GM23338 (cell line): ENCODE measurements around the gene GPR176. TPM values are rescaled to one million over a fixed set of nuclear protein-coding genes. Genes with fewer than 3 reads are reported as not detected.

Source experiments
- ATAC-seq: fragments of 200-7000 bp; cut with Tn5 transposase; 3 replicates; pipeline ENCODE4 v1.9.1; 2020
- DNase-seq: peaks from one replicate; pipeline ENCODE4 v3.0.0-alpha.2; 2015; ENCODE audit warnings: low spot score
- H2AFZ ChIP-seq: fragments of 200-600 bp; sonication (generic); 2 replicates; pipeline ENCODE4 v1.8.0; 2016; ENCODE audit warnings: antibody characterized with exemption, mild to moderate bottlenecking, moderate library complexity
- H3F3A ChIP-seq: fragments of 200-600 bp; sonication (generic); replicated peaks from 2 replicates; pipeline ENCODE4 v1.8.0; 2017; ENCODE audit warnings: antibody characterized with exemption, mixed run types, low read depth
- H3K27ac ChIP-seq: fragments of 200-600 bp; sonication (generic); 2 replicates; pipeline ENCODE4 v1.6.1; 2016; ENCODE audit warnings: low read depth
- H3K27me3 ChIP-seq: fragments of 200-600 bp; sonication (generic); 2 replicates; pipeline ENCODE4 v1.8.0; 2016; ENCODE audit warnings: mild to moderate bottlenecking, mixed run types, moderate library complexity; ENCODE audit not compliant: insufficient read depth
- H3K36me3 ChIP-seq: fragments of 200-600 bp; sonication (generic); 2 replicates; pipeline ENCODE4 v1.8.0; 2016; ENCODE audit warnings: mild to moderate bottlenecking; ENCODE audit not compliant: insufficient read depth
- H3K4me1 ChIP-seq: fragments of 200-600 bp; sonication (generic); 2 replicates; pipeline ENCODE4 v1.8.0; 2016; ENCODE audit warnings: mild to moderate bottlenecking, moderate library complexity; ENCODE audit not compliant: insufficient read depth
- H3K4me2 ChIP-seq: fragments of 200-600 bp; sonication (generic); 2 replicates; pipeline ENCODE4 v1.7.1; 2017; ENCODE audit warnings: mixed run types
- H3K4me3 ChIP-seq: fragments of 200-600 bp; sonication (generic); 2 replicates; pipeline ENCODE4 v1.6.1; 2016; ENCODE audit warnings: mixed run types
- H3K79me2 ChIP-seq: fragments of 200-600 bp; sonication (generic); replicated peaks from 2 replicates; pipeline ENCODE4 v1.8.0; 2017; ENCODE audit warnings: mild to moderate bottlenecking; ENCODE audit not compliant: insufficient read depth
- H3K9me2 ChIP-seq: fragments of 200-600 bp; sonication (generic); 2 replicates; pipeline ENCODE4 v1.8.0; 2017; ENCODE audit not compliant: insufficient read depth
- H4K20me1 ChIP-seq: fragments of 200-600 bp; sonication (generic); replicated peaks from 2 replicates; pipeline ENCODE4 v1.8.0; 2017; ENCODE audit warnings: mild to moderate bottlenecking; ENCODE audit not compliant: insufficient read depth
- H3K27ac Mint-ChIP-seq: 2 replicates; pipeline ENCODE4 v1.8.0; 2020; ENCODE audit warnings: inconsistent platforms, mild to moderate bottlenecking, moderate library complexity, mixed read lengths
- H3K27me3 Mint-ChIP-seq: 3 replicates; pipeline ENCODE4 v1.8.0; 2022; ENCODE audit warnings: low read depth, mild to moderate bottlenecking, moderate library complexity, mixed read lengths, inconsistent platforms; ENCODE audit not compliant: insufficient read depth, poor library complexity
- H3K36me3 Mint-ChIP-seq: 3 replicates; pipeline ENCODE4 v1.8.0; 2021; ENCODE audit warnings: low read depth, mild to moderate bottlenecking, inconsistent platforms, moderate library complexity, mixed read lengths
- H3K4me1 Mint-ChIP-seq: 3 replicates; pipeline ENCODE4 v1.8.0; 2020; ENCODE audit warnings: mild to moderate bottlenecking, inconsistent platforms, mixed read lengths
- H3K4me3 Mint-ChIP-seq: 3 replicates; pipeline ENCODE4 v1.8.0; 2021; ENCODE audit warnings: moderate library complexity, mild to moderate bottlenecking, inconsistent platforms, mixed read lengths
- H3K9me3 Mint-ChIP-seq: 3 replicates; pipeline ENCODE4 v1.8.0; 2020; ENCODE audit warnings: moderate library complexity, mild to moderate bottlenecking, inconsistent platforms, mixed read lengths
- CREB1 ChIP-seq: fragments of 250-450 bp; sonication (Bioruptor Pico); IDR thresholded peaks from 2 replicates; pipeline ENCODE4 v1.5.0; 2020; ENCODE audit warnings: low read depth, mild to moderate bottlenecking, moderate library complexity
- CTCF ChIP-seq, 2 experiments: fragments of 200-600 bp in 1 of 2; sonication (generic) in 1 of 2; conservative IDR thresholded peaks; 2 replicates each; pipeline versions ENCODE4 v1.5.1 to v1.6.1; 2016 to 2017; ENCODE audit warnings: antibody characterized with exemption in 2 of 2, low read depth in 2 of 2, mild to moderate bottlenecking in 2 of 2, moderate library complexity in 1 of 2
- ETS1 ChIP-seq: IDR thresholded peaks from 2 replicates; pipeline ENCODE4 v1.6.1; 2016; ENCODE audit warnings: antibody characterized with exemption
- EZH2 ChIP-seq: fragments of 200-600 bp; sonication (generic); IDR thresholded peaks from one replicate; pipeline ENCODE4 v1.8.0; 2017; ENCODE audit warnings: antibody characterized with exemption, mild to moderate bottlenecking, low read depth; ENCODE audit not compliant: unreplicated experiment
- EZH2phosphoT487 ChIP-seq: fragments of 200-600 bp; sonication (generic); IDR thresholded peaks from one replicate; pipeline ENCODE4 v1.8.1; 2018; ENCODE audit warnings: antibody characterized with exemption; ENCODE audit not compliant: unreplicated experiment
- JUNB ChIP-seq: IDR thresholded peaks from one replicate; pipeline ENCODE4 v1.6.1; 2016; ENCODE audit warnings: antibody characterized with exemption; ENCODE audit not compliant: unreplicated experiment
- NANOG ChIP-seq: IDR thresholded peaks from 2 replicates; pipeline ENCODE4 v1.6.1; 2016; ENCODE audit warnings: antibody characterized with exemption, borderline replicate concordance
- POLR2AphosphoS5 ChIP-seq: IDR thresholded peaks from 2 replicates; pipeline ENCODE4 v1.6.1; 2016; ENCODE audit warnings: antibody characterized with exemption, low read depth
- REST ChIP-seq: IDR thresholded peaks from one replicate; pipeline ENCODE4 v1.6.1; 2018; ENCODE audit warnings: antibody characterized with exemption; ENCODE audit not compliant: unreplicated experiment
- STAT1 ChIP-seq: IDR thresholded peaks from one replicate; pipeline ENCODE4 v1.6.1; 2016; ENCODE audit warnings: antibody characterized with exemption; ENCODE audit not compliant: unreplicated experiment
- ZNF114 ChIP-seq: fragments of 250-450 bp; sonication (Bioruptor Pico); IDR thresholded peaks from 2 replicates; pipeline ENCODE4 v1.5.0; 2020; ENCODE audit warnings: mild to moderate bottlenecking, moderate library complexity
- ZNF331 ChIP-seq: fragments of 250-450 bp; sonication (Bioruptor Pico); IDR thresholded peaks from 2 replicates; pipeline ENCODE4 v1.5.0; 2020; ENCODE audit warnings: low read depth, mild to moderate bottlenecking, moderate library complexity
- ZNF462 ChIP-seq: fragments of 250-450 bp; sonication (Bioruptor Pico); IDR thresholded peaks from 2 replicates; pipeline ENCODE4 v1.5.0; 2020; ENCODE audit warnings: mild to moderate bottlenecking, moderate library complexity
- polyA plus RNA-seq: library from polyadenylated mRNA; unstranded; fragments of >200 nt; fragmentation: Nextera tagmentation; extraction: Ambion mirVana; gene quantifications from 2 replicates; pipeline ENCODE4 v1.2.1, GENCODE V29; 2016
- total RNA-seq: library from RNA; depleted of rRNA; stranded (reverse); fragments of >200 nt; shearing (Covaris generic); gene quantifications from 2 replicates; pipeline ENCODE4 v1.2.3, GENCODE V29; 2014

The GPR176 gene
- total and polyA plus RNA-seq, 2 experiments from 2014 or later: 60.0 to 248 TPM

- Histone ChIP-seq H3K9me2 (no peaks in the 10 kb centered on the region), H3K4me1 (peaks cover 45% of the 10 kb centered on the region), H4K20me1 (peaks cover 26% of the 10 kb centered on the region), H2AFZ (no peak overlapping the region), H3K4me2 (no peak overlapping the region), H3K79me2 (peaks cover 100% of the 10 kb centered on the region), H3F3A (peaks cover 4% of the 10 kb centered on the region; the same call in 1 of the 2 replicates), H3K27ac (no peak overlapping the region), H3K27me3 (no peaks in the 10 kb centered on the region), H3K36me3 (no peaks in the 10 kb centered on the region), H3K4me3 (no peak overlapping the region)
- no peak overlapping the region for H3K4me3 Mint-ChIP-seq
- H3K9me3 Mint-ChIP-seq: no peaks in the 10 kb centered on the region
- TF ChIP-seq POLR2AphosphoS5 (no peak), EZH2 (no peak), EZH2phosphoT487 (no peak), ETS1 (no peak), JUNB (no peak), ZNF114 (no peak), ZNF331 (no peak), NANOG (no peak), CREB1 (CRISPR knock-in tag) (no peak), REST (no peak), STAT1 (no peak), CTCF (conservative IDR thresholded peaks at IDR 0.05; ENCODE audit: low read depth in 2 of 2) (no peak), ZNF462 (CRISPR knock-in tag) (no peak)
- H3K27ac Mint-ChIP-seq: no peak overlapping the region
- ATAC-seq: no peak
- peaks cover 2% of the 10 kb centered on the region for H3K27me3 Mint-ChIP-seq
- peaks cover 49% of the 10 kb centered on the region for H3K4me1 Mint-ChIP-seq
- DNase-seq: no peak
- peaks cover 21% of the 10 kb centered on the region; the same call in 2 of the 3 replicates for H3K36me3 Mint-ChIP-seq
Observed at GRCh38 chr15:39814489-39814888, 105.6 kb downstream of the GPR176 start.
